Activated CD8-positive, alpha-beta memory T cell treated with anti-CD3 and anti-CD28 coated beads for 36 hours (primary cell): Measurements from ENCODE around the gene H1-8. TPM values are rescaled to one million over a fixed set of nuclear protein-coding genes. Genes with fewer than 3 reads are reported as not detected.
"Not testable (repeated sequence)": the region's sequence is repeated elsewhere in the genome, so short reads cannot be mapped to it uniquely, and the experiment has no call there.

Experiments used
- CTCF ChIA-PET: fragments of 350-600 bp; sonication (Branson Sonifier 250); formaldehyde crosslinking; loops from one replicate; lab custom pipeline; 2021; ENCODE audit warnings: antibody characterized with exemption; lab: Charles Lee
- POLR2A ChIA-PET: fragments of 350-600 bp; sonication (Branson Sonifier 250); formaldehyde crosslinking; loops from one replicate; lab custom pipeline; 2021; ENCODE audit warnings: antibody characterized with exemption; lab: Charles Lee
- total RNA-seq, 2 experiments: library from RNA; stranded (reverse); gene quantifications; one replicate each; pipeline ENCODE4 v1.2.3, GENCODE V29; 2021

Gene H1-8
- total RNA-seq, 2 experiments from 2014 or later = not detected

- POLR2A ChIA-PET = no interaction called here
- CTCF ChIA-PET = no interaction called here
Observed at GRCh38 chr3:129514110-129514509, 28.9 kb upstream of the H1-8 start.

GRCh38 chr3:129514563-129514962, 28.4 kb upstream of the H1-8 start:
- CTCF ChIA-PET = no interaction called here

GRCh38 chr3:129515108-129515820, 27.7 kb upstream of the H1-8 start:
- CTCF ChIA-PET, POLR2A ChIA-PET: not testable (repeated sequence)

More at GRCh38 chr3:129514563-129514962, 28.4 kb upstream of the H1-8 start:
- POLR2A ChIA-PET = no interaction called here

GRCh38 chr3:129515821-129516432, 27.0 kb upstream of the H1-8 start:
- CTCF ChIA-PET, POLR2A ChIA-PET: not testable (repeated sequence)

- CTCF ChIA-PET = no interaction called here
- POLR2A ChIA-PET = no interaction called here
Observed at GRCh38 chr3:129517516-129517915, 25.5 kb upstream of the H1-8 start.

- ChIA-PET POLR2A (interaction anchor here (0.6 kb wide), 1 partner anchor 223 kb away, joined by 5 read pairs; no protein-coding TSS in a partner anchor), CTCF (no interaction called here)
Observed at GRCh38 chr3:129518038-129518561, 24.9 kb upstream of the H1-8 start.

- CTCF ChIA-PET = no interaction called here
Observed at GRCh38 chr3:129518581-129518980, 24.4 kb upstream of the H1-8 start.

GRCh38 chr3:129519449-129519848, 23.5 kb upstream of the H1-8 start:
- POLR2A ChIA-PET = no interaction called here
- CTCF ChIA-PET = no interaction called here

More at GRCh38 chr3:129518581-129518980, 24.4 kb upstream of the H1-8 start:
- POLR2A ChIA-PET = interaction anchor here (0.6 kb wide), 1 partner anchor 224 kb away, joined by 5 read pairs; no protein-coding TSS in a partner anchor

GRCh38 chr3:129519896-129520715, 22.9 kb upstream of the H1-8 start:
- CTCF ChIA-PET = no interaction called here
- POLR2A ChIA-PET = no interaction called here

GRCh38 chr3:129520960-129521359, 22.0 kb upstream of the H1-8 start:
- CTCF ChIA-PET = no interaction called here
- POLR2A ChIA-PET = no interaction called here

- POLR2A ChIA-PET = no interaction called here
- CTCF ChIA-PET = no interaction called here
Observed at GRCh38 chr3:129521611-129522010, 21.4 kb upstream of the H1-8 start.

- CTCF ChIA-PET = no interaction called here
- POLR2A ChIA-PET = no interaction called here
Observed at GRCh38 chr3:129522953-129523352, 20.0 kb upstream of the H1-8 start.

- POLR2A ChIA-PET = no interaction called here
- CTCF ChIA-PET = interaction anchor here (0.6 kb wide), 1 partner anchor 31 kb away, joined by 5 read pairs; no protein-coding TSS in a partner anchor
Observed at GRCh38 chr3:129524081-129524480, 18.9 kb upstream of the H1-8 start.

- CTCF ChIA-PET = no interaction called here
Observed at GRCh38 chr3:129525341-129525968, 17.5 kb upstream of the H1-8 start.

GRCh38 chr3:129526121-129526900, 16.7 kb upstream of the H1-8 start:
- ChIA-PET POLR2A (no interaction called here), CTCF (no interaction called here)

More at GRCh38 chr3:129525341-129525968, 17.5 kb upstream of the H1-8 start:
- POLR2A ChIA-PET = no interaction called here

- POLR2A ChIA-PET = no interaction called here
- CTCF ChIA-PET = no interaction called here
Observed at GRCh38 chr3:129527262-129527661, 15.7 kb upstream of the H1-8 start.

GRCh38 chr3:129528589-129529100, 14.3 kb upstream of the H1-8 start, which contains the start of gene RHO:
Gene RHO (plus strand): TSS chr3:129528639. CDS start chr3:129528734, 95 bp downstream.
- POLR2A ChIA-PET = no interaction called here
- CTCF ChIA-PET = no interaction called here

- POLR2A ChIA-PET = no interaction called here
- CTCF ChIA-PET = no interaction called here
Observed at GRCh38 chr3:129529436-129530210, 13.4 kb upstream of the H1-8 start.
